Fibroblast of lung (primary cell): ENCODE results near the gene NEK6. TPM values are rescaled to one million over a fixed set of nuclear protein-coding genes. Genes with fewer than 3 reads are reported as not detected.
A peak's percentile ranks its signal among the peaks of the same experiment; 100 is the strongest.

Source experiments
- DNase-seq, 2 donors: peaks; one replicate each; pipeline versions ENCODE4 v3.0.0 to v3.0.0-alpha.2; 2010; ENCODE audit warnings: low read depth in 2 of 2
- H2AFZ ChIP-seq: 2 replicates; pipeline ENCODE4 v1.5.1; 2012; ENCODE audit warnings: low read length, control low read depth, inconsistent platforms
- H3K27ac ChIP-seq: 2 replicates; pipeline ENCODE4 v1.5.1; 2011; ENCODE audit warnings: low read length, control low read depth; ENCODE audit not compliant: insufficient read depth
- H3K27me3 ChIP-seq: 2 replicates; pipeline ENCODE4 v1.5.1; 2011; ENCODE audit warnings: mild to moderate bottlenecking, low read length; ENCODE audit not compliant: control insufficient read depth, insufficient read depth
- H3K36me3 ChIP-seq: 2 replicates; pipeline ENCODE4 v1.5.1; 2011; ENCODE audit warnings: low read length; ENCODE audit not compliant: control insufficient read depth, insufficient read depth
- H3K4me1 ChIP-seq: 2 replicates; pipeline ENCODE4 v1.5.1; 2011; ENCODE audit warnings: low read length; ENCODE audit not compliant: control insufficient read depth, insufficient read depth; ENCODE audit errors: extremely low read depth
- H3K4me2 ChIP-seq: 2 replicates; pipeline ENCODE4 v1.5.1; 2011; ENCODE audit warnings: low read length, control low read depth; ENCODE audit not compliant: insufficient read depth; ENCODE audit errors: extremely low read depth
- H3K4me3 ChIP-seq, 4 experiments: fragments of 200-600 bp in 1 of 4; sonication (generic) in 1 of 4; replicated peaks in 1 of 4; 2 replicates each; pipeline ENCODE4 v1.5.1; 2011 to 2016; ENCODE audit warnings: low read length in 4 of 4, low read depth in 3 of 4, mild to moderate bottlenecking in 3 of 4, control low read depth in 2 of 4, inconsistent platforms in 1 of 4, mixed read lengths in 1 of 4; ENCODE audit not compliant: insufficient read depth in 1 of 4; ENCODE audit errors: control extremely low read depth in 1 of 4
- H3K79me2 ChIP-seq: 2 replicates; pipeline ENCODE4 v1.5.1; 2012; ENCODE audit warnings: mild to moderate bottlenecking, low read length, inconsistent platforms; ENCODE audit not compliant: control insufficient read depth, insufficient read depth
- H3K9ac ChIP-seq: 2 replicates; pipeline ENCODE4 v1.5.1; 2011; ENCODE audit warnings: mild to moderate bottlenecking, low read length, control low read depth; ENCODE audit not compliant: insufficient read depth
- H3K9me3 ChIP-seq: 2 replicates; pipeline ENCODE4 v1.5.1; 2012; ENCODE audit warnings: low read depth, low read length; ENCODE audit not compliant: control insufficient read depth, insufficient read depth
- H4K20me1 ChIP-seq: 2 replicates; pipeline ENCODE4 v1.5.1; 2011; ENCODE audit warnings: low read length; ENCODE audit not compliant: control insufficient read depth, insufficient read depth; ENCODE audit errors: extremely low read depth
- CTCF ChIP-seq, 2 donors: IDR thresholded peaks in 1 of 2; conservative IDR thresholded peaks in 1 of 2; 1 replicate in 1 of 2; 2 replicates in 1 of 2; pipeline ENCODE4 v1.5.1; 2011 to 2012; ENCODE audit warnings: low read length in 2 of 2, control low read depth in 1 of 2, inconsistent platforms in 1 of 2, low read depth in 1 of 2, mild to moderate bottlenecking in 1 of 2
- EZH2 ChIP-seq: IDR thresholded peaks from 2 replicates; pipeline ENCODE4 v1.5.1; 2012; ENCODE audit warnings: low read length, control low read depth, mild to moderate bottlenecking; ENCODE audit errors: missing control alignments
- polyA plus RNA-seq, 2 donors: library from polyadenylated mRNA; depleted of rRNA in 1 of 2; stranded (reverse) in 1 of 2; unstranded in 1 of 2; fragments of >200 nt; gene quantifications; 2 replicates each; pipeline ENCODE4 v1.2.1, GENCODE V29; 2011 to 2012; ENCODE audit warnings: missing spikeins in 1 of 2
- total RNA-seq: library from RNA; depleted of rRNA; stranded (reverse); fragments of >200 nt; gene quantifications from 2 replicates; pipeline ENCODE4 v1.2.1, GENCODE V29; 2014

The NEK6 gene
- total and polyA plus RNA-seq, 2 donors (not counting 1 experiment from before 2014, with no cell fraction given), result 71.2 to 71.4 TPM

GRCh38 chr9:124266139-124266825, 8.5 kb downstream of the NEK6 start:
- Histone ChIP-seq H2AFZ (no peak overlapping the region), H3K9me3 (no peaks in the 10 kb centered on the region), H3K27ac (peak overlapping the region; percentile 11), H3K9ac (no peak overlapping the region), H3K36me3 (peaks cover 12% of the 10 kb centered on the region), H3K4me3 (no peak overlapping the region), H3K27me3 (no peaks in the 10 kb centered on the region), H3K4me1 (peaks cover 21% of the 10 kb centered on the region), H3K79me2 (peaks cover 97% of the 10 kb centered on the region), H4K20me1 (no peaks in the 10 kb centered on the region), H3K4me2 (no peak overlapping the region)
- TF ChIP-seq EZH2, result no peak
- no peak for TF ChIP-seq CTCF (conservative IDR thresholded peaks at IDR 0.05 in 1 of 2, IDR thresholded peaks at IDR 0.05 in 1 of 2; ENCODE audit: low read depth in 1 of 2, low read length in 2 of 2)
- peak in 1 of 2 donors; percentile 77 for DNase-seq

- TF ChIP-seq CTCF (conservative IDR thresholded peaks at IDR 0.05 in 1 of 2, IDR thresholded peaks at IDR 0.05 in 1 of 2; ENCODE audit: low read depth in 1 of 2, low read length in 2 of 2), result no peak
- no peak for TF ChIP-seq EZH2
- Histone ChIP-seq H3K9ac (no peak overlapping the region), H3K4me2 (no peak overlapping the region), H3K27ac (no peak overlapping the region), H4K20me1 (no peaks in the 10 kb centered on the region), H3K4me1 (peaks cover 17% of the 10 kb centered on the region), H3K79me2 (peaks cover 97% of the 10 kb centered on the region), H3K4me3 (no peak overlapping the region), H2AFZ (no peak overlapping the region), H3K9me3 (no peaks in the 10 kb centered on the region), H3K27me3 (no peaks in the 10 kb centered on the region), H3K36me3 (peaks cover 15% of the 10 kb centered on the region)
- no peak for DNase-seq
Measured at GRCh38 chr9:124266826-124267201, 9.1 kb downstream of the NEK6 start.

- Histone ChIP-seq H2AFZ (no peak overlapping the region), H3K9me3 (no peaks in the 10 kb centered on the region), H3K36me3 (peaks cover 17% of the 10 kb centered on the region), H3K79me2 (peaks cover 97% of the 10 kb centered on the region), H3K9ac (no peak overlapping the region), H3K4me2 (no peak overlapping the region), H3K4me3 (no peak overlapping the region), H3K4me1 (peaks cover 13% of the 10 kb centered on the region), H3K27ac (no peak overlapping the region), H4K20me1 (no peaks in the 10 kb centered on the region), H3K27me3 (no peaks in the 10 kb centered on the region)
- DNase-seq, result peak; percentile 56 to 91
- TF ChIP-seq CTCF (conservative IDR thresholded peaks at IDR 0.05 in 1 of 2, IDR thresholded peaks at IDR 0.05 in 1 of 2; ENCODE audit: low read depth in 1 of 2, low read length in 2 of 2), result peak in 1 of 2 donors; percentile 0
- TF ChIP-seq EZH2, result no peak
Measured at GRCh38 chr9:124267271-124267807, 9.6 kb downstream of the NEK6 start.
